CD4-positive, alpha-beta T cell treated with Interleukin-15 for 4 hours (primary cell): ENCODE data around the gene ERGIC1.
"Not testable (repeated sequence)": the region's sequence is repeated elsewhere in the genome, so short reads cannot be mapped to it uniquely, and the experiment has no call there.

Experiments
- DNase-seq: peaks from one replicate; pipeline ENCODE4 v3.0.0-alpha.2; 2020; ENCODE audit warnings: low spot score

Gene ERGIC1

DNA sequence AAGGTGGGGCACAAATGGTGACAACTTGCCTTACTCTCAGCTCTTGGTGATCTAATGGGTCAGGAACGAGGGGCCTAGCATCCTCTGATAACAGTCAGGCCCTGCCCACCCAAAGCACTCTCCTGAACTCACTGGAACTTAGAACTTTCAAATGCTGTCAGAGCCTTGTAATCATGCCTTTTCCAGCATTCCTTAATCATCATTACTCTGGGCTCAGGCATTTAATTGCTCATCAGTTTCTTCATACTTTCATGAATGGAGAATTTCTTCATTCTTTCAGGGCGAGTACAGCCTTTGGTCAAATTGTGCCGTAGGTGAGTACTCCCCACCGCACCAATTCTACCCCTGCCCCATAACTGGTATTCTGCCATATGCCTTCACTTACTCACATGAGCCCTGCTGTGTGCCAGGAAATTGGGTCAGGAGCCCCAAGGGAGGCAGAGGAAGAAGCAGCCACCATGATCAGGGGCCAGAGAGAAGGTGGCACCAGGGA lies 32.8 kb upstream of the ERGIC1 start:
- DNase-seq: no peak

DNA sequence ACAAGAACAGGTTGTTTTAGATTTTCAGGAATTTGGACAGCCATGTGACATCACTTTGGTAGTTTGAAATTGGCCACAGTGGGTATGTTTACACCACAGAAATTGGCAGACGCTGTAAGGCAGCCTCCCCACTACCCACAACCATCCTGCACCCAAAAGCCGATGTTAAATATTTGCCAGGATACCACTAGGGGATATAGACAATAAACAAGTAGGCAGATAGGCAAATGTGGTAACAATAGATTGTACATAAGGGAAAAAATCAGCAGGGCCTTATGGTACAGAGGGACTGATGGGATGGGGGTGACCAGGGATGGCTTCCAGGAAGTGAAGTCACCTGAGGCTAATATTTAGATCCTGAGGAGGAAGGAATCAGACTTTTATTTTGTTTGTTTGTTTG lies 31.9 kb upstream of the ERGIC1 start:
- DNase-seq: no peak

DNA sequence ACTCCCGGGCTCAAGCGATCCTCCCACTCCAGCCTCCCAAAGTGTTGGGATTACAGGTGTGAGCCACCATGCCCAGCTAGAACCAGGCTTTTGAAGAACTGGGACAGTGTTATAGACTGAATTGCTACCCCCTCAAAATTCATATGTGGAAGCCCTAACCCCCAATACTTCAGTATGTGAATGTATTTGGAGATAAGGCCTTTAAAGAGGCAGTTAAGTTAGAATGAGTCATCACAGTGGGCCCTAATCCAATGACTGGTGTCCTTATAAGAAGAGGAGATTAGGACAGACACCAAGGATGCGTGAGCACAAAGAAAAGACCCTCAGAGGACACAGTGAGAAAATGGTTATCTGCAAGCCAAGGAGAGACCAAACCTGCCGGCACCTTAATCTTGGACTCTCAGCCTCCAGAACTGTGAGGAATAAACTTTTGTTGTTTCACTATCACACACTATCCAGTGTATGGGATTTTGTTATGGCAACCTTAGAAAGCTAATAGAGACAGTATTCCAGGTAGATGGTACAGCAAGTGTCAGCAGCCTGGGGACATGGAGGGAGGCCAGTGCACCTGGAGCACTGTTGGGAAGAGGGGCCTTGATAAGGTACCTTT lies 31.4 kb upstream of the ERGIC1 start:
- DNase-seq: no peak

DNA sequence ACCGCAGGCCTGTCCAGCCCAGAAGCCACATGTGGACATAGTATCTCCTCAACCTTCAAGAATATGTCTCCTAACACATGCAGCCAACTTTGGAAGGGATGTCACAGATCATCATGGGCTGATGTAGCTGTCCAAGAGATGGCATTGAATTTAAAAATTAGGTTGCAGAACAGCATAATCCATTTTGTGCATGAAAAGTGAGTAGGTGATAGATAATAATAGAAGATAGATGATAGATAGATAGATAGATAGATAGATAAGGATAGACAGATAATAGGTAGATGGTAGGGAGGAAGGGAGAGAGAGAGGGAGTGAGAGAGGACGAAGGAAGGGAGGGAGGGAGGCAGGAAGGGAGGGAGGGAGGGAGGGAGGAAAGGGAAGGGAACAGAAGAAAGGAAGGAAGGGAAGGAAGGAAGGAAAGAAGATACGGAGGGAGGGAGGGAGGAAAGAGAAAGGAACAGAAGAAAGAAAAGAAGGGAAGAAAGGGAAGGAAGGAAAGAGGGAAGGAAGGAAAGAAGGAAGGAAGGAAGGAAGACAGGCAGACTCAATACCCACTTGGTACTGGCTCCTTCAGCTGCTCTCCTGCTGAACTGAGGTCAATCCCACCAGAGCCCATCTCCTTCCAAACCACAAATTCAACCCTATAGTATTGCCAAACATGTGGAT lies 28.9 kb upstream of the ERGIC1 start:
- no peak for DNase-seq

DNA sequence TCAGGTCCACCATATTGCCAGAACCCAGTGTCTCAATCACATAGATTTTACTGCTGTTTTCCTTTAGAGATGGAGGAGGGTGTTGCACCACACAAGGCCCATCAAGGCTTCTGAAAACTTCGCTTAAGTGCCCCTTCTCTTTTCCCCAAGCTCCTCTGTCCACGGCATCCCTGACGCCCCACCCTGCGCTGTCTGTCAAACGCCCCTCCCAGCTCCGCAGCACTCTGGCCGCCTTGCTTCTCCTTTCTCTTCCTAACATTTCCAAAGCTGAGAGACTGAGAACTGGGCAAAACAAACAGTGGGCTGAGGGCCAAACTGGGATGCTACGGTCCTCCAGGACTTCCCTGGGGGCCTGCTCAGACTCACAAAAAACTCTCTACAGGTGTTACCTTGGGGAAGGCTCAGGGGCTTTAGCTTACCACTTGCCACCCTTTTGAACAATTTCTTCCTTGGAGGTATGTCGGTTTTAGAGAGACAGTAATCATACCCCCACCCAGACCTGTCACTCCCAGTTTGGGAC lies 28.3 kb upstream of the ERGIC1 start:
- DNase-seq: no peak

DNA sequence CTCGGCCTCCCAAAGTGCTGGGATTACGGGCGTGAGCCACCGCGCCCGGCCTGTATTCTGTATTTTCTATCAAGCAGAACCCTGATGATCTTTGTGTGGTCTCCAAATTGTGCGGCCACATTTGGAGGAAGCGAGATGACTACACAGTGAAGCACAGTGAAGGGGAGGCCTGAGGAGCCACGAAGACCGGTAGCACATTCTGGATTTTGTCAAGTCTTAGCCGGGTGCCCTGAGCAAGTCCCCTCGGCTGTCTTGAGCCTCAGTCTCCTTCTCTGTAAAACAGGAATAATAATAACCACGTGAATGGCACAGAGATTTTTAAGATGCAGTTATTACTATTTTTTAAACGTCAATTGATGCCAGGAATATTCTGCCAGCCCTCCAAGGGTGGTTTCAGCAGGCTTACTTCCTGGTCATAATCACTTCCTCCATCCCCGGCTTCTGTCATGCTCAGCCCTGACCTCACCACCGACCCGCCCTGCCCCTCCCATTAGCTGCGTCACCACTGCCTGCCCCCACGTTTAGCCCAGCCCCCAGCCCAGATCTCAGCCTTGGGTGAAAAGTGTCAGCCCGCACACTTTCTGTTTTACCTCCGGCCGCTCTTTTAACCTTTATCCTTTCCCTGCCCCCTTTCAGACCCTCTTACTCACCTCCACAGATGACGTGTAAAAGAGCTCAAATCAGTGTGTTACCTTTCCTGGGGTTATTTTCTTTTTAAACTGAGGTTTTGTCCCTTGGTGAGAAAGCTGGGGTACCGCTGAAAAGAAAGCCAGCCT lies 27.0 kb upstream of the ERGIC1 start:
- DNase-seq: peak; percentile 88

- DNase-seq: no peak
Measured at GRCh38 chr5:172807766-172808311, 26.2 kb upstream of the ERGIC1 start.

DNA sequence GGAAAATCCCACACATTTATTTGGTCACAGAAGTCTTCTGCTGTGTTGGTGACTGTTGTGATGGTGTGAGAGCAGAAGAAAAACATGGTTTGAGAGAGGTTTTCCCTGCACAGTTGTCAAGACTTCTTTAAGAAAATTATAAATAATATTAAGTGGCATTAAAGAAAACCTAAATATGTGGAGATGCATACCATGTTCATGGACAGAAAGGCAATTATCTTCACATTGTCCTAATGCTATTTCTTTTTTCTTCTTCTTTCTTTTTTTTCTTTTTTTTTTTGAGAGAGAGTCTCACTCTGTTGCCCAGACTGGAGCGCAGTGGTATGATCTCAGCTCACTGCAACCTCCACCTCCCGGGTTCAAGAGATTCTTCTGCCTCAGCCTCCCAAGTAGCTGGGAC lies 24.3 kb upstream of the ERGIC1 start:
- DNase-seq: no peak

DNA sequence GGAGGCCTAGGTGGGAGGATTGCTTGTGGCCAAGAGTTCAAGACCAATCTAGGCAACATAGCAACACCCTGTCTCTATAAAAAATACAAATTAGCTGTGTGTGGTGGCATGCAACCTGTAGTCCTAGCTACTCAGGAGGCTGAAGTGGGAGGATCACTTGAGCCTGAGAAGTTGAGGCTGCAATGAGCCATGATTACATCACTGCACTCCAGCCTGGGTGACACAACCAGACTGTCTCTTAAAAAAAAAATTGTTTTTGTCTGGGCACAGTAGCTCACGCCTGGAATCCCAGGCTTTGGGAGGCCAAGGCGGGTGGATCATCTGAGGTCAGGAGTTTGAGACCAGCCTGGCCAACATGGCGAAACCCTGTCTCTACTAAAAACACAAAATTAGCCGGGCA lies 23.1 kb upstream of the ERGIC1 start:
- DNase-seq: not testable (repeated sequence)

DNA sequence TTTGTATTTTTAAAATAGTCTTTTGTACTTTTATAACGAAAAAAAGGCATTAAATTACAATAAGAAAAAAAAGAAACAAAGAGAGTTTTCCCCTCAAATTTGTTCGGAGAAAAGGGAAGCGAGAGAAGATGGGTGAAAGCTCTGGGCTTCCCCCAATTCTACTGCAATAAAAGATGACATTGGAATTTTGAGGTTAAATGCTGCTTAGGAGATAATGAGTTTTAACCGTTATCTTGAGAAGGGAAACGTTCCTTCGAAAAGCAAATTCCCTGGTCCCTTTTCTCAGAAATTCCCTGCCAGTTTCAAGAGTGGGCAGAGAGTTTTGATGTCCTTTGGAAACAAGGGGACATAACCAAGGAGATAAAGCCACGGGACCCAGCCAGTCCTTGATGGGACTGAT lies 18.4 kb upstream of the ERGIC1 start:
- no peak for DNase-seq

GRCh38 chr5:172816925-172817562 lies 17.0 kb upstream of the ERGIC1 start:
- no peak for DNase-seq

DNA sequence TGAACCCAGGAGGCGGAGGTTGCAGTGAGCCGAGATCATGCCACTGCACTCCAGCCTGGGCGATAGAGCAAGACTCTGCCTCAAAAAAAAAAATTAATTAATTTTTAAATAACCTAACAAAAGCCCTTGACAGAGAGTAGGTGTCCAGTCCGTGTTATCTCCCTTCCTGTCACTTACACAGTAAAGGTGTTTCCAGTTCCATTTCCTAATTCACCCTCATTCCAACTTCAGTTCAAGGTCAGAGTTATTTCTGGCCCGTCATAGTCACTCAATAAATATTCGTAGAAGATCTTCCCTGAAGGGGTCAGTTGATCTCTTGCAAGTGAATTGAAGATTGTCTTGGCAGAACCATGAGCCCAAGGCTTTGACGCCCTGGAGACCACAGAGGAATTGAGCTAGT lies 16.4 kb upstream of the ERGIC1 start:
- DNase-seq: no peak

DNA sequence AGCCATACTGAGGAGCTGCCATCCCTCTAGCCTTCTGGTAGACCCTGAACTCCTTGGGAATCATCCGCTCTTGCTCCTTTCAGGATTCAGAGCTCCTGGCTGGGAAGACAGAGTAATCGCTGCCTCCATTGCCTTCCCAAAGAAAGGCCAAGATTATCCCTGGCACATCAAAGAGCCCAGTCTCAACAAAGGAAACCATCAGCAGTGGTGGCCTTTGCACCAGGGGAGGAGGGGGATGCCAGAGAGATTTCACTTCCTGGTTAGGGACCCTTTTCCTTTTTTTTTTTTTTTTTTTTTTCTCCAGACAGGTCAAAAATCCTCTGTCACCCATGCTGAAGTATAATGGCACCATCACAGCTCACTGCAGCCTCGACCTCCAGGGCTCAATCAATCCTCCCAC lies 16.0 kb upstream of the ERGIC1 start:
- no peak for DNase-seq

DNA sequence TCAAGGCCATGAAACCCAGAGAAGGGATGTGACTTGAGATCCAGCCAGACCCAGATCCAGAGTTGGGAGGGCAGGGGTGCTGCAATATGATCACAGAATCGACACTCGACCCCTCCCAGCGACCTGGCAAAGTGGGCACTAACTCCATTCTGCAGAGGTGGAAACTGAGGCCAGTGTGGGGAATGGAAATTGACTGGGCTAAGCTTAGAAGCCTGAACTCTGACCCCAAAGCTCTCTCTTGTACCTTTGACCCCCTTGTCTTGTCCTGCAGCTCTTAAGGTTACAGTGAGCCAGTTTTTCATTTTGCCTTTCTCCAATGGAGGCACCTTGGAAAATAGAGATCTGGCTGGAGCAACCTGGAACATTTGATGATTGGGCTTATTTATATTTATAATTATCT lies 14.5 kb upstream of the ERGIC1 start:
- DNase-seq: no peak

DNA sequence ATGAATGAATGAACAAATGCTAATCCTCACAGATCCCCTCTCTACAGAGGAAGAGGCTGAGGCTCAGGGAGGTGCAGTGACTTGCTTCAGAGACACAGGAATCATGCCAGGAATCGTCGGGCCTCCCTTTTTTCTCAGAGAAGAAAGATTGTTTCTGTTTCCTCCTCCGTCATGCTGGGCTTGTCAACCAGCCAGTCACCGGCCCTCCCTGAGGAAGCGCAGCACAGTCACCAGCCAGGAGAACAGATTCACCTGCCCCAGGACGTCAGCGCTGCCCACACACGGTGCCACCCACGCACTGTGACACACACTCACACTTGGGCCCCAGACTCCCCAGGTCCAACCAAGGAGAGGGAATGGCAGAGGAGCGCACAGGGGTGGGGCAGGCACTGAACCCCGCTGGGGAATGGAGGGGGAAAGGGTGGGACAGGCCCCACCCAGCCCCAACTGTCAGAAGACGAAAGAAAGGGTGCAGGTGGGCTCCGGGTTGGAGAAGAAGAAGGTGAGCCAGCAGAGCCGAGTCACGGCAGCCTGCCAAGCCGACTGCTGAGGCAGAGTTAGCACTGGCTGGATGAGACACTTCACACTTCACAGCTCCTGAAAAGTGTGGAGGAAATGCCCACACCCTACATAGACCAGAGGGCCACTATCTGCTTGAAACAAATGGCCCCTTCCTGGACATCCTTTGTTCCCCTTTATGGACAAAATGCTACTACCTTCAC lies 13.8 kb upstream of the ERGIC1 start:
- DNase-seq: no peak

GRCh38 chr5:172821340-172821985 lies 12.6 kb upstream of the ERGIC1 start:
- DNase-seq: no peak

DNA sequence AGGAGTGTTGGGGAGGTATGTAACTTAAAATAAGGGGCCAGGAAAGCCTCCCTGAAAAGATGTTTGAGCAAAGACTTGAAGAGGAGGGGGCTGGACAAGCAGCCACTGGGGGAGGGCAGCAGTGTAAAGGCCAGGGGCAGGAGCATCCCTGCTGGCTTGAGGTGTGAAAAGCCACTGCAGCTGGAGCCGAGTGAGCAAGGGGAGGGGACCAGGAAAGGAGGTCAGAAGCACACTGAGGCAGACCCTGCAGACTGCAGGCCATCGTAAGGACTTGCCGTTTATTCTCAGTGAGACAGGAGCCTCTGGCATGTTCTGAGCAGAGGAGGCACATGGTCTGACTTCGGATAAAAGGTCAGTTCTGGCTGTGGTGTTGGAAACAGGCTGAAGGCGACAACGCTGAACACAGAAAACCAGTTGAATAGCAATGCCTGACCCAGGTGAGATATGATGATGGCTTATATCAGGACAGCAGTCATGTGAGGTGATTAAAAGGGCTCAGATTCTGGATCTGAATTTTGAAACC lies 10.2 kb upstream of the ERGIC1 start:
- no peak for DNase-seq

- DNase-seq: no peak
Measured at GRCh38 chr5:172825610-172826204, 8.3 kb upstream of the ERGIC1 start.

GRCh38 chr5:172827841-172828240 lies 6.2 kb upstream of the ERGIC1 start:
- no peak for DNase-seq

DNA sequence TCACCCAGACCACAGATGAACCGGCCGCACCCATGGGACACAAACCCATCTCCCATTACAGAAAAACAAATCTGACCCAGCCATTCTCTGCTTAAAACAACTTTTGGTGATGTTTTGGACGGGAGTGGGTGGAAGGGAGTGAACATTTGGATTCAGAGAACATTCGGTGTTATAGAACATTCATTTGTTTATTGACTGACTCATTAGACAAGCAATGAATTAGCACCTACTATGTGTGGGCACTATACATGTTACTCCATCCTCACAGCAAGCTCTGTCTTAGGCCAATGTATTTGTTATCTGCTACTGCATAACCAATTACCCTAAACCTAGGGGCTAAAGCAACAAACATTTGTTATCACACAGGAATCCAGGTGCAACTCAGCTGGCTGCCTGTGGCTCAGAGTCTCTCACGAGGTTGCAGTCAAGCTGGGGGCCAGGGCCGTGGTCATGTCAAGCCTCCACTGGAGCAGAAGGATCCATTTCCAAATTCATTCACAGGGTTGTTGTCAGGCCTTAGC lies 5.1 kb upstream of the ERGIC1 start:
- DNase-seq: no peak
